ENCODE results near the gene CAPN14.

DNA sequence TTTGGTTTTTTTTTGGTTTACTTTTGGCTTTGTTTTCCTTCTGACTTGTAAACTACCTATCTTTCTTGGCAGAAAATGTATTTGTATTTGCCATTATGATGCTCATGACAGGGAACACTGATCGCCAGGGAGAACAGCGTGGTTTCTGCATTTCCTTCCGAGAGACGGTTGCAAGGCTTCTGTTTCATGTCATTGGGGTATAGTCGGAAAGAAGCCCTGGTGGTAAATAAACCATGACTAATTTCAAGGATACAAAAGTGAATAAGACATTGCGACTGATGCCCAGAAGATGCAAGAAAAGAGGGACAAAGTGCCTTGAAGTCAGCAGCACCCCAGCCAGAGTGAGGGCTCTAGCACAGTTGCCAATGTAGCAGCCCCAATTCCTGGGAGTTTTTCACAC, 4.2 kb upstream of the CAPN14 start:
- TF ChIP-seq CREB1 (IDR thresholded peaks at IDR 0.05; ENCODE audit: low read depth) (no peak), RAD21 (IDR thresholded peaks at IDR 0.05; ENCODE audit: low read depth) (no peak), TCF12 (IDR thresholded peaks at IDR 0.05; ENCODE audit: low read depth) (no peak), TAF1 (IDR thresholded peaks at IDR 0.05; ENCODE audit: low read depth) (no peak), FOXM1 (IDR thresholded peaks at IDR 0.05; ENCODE audit: borderline replicate concordance, low read depth) (no peak), EP300 (IDR thresholded peaks at IDR 0.05; ENCODE audit: borderline replicate concordance) (no peak), YY1 (IDR thresholded peaks at IDR 0.05; ENCODE audit: low read depth) (no peak), TEAD4 (IDR thresholded peaks at IDR 0.05) (no peak)
- TF ChIP-seq, protein P1, sequence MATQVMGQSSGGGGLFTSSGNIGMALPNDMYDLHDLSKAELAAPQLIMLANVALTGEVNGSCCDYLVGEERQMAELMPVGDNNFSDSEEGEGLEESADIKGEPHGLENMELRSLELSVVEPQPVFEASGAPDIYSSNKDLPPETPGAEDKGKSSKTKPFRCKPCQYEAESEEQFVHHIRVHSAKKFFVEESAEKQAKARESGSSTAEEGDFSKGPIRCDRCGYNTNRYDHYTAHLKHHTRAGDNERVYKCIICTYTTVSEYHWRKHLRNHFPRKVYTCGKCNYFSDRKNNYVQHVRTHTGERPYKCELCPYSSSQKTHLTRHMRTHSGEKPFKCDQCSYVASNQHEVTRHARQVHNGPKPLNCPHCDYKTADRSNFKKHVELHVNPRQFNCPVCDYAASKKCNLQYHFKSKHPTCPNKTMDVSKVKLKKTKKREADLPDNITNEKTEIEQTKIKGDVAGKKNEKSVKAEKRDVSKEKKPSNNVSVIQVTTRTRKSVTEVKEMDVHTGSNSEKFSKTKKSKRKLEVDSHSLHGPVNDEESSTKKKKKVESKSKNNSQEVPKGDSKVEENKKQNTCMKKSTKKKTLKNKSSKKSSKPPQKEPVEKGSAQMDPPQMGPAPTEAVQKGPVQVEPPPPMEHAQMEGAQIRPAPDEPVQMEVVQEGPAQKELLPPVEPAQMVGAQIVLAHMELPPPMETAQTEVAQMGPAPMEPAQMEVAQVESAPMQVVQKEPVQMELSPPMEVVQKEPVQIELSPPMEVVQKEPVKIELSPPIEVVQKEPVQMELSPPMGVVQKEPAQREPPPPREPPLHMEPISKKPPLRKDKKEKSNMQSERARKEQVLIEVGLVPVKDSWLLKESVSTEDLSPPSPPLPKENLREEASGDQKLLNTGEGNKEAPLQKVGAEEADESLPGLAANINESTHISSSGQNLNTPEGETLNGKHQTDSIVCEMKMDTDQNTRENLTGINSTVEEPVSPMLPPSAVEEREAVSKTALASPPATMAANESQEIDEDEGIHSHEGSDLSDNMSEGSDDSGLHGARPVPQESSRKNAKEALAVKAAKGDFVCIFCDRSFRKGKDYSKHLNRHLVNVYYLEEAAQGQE (IDR thresholded peaks at IDR 0.05; ENCODE audit: low read depth) = no peak
- TF ChIP-seq, protein P2, sequence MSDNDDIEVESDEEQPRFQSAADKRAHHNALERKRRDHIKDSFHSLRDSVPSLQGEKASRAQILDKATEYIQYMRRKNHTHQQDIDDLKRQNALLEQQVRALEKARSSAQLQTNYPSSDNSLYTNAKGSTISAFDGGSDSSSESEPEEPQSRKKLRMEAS (IDR thresholded peaks at IDR 0.05) = no peak

Data from Ishikawa (cell line).